B cell (primary cell): ENCODE results near the gene EMILIN3. TPM values are rescaled to one million over a fixed set of nuclear protein-coding genes. Genes with fewer than 3 reads are reported as not detected.

ENCODE experiments used
- ATAC-seq: fragments of 200-7000 bp; cut with Tn5 transposase; one replicate; pipeline ENCODE4 v1.10.0; 2021; ENCODE audit warnings: low read depth, mild to moderate bottlenecking, moderate number of reproducible peaks, moderate library complexity
- CTCF ChIA-PET: fragments of 350-600 bp; sonication (Branson Sonifier 250); formaldehyde crosslinking; loops from one replicate; lab custom pipeline; 2021; ENCODE audit warnings: antibody characterized with exemption, inconsistent platforms; lab: Charles Lee
- POLR2A ChIA-PET: fragments of 350-600 bp; sonication (Branson Sonifier 250); formaldehyde crosslinking; loops from one replicate; lab custom pipeline; 2021; ENCODE audit warnings: antibody characterized with exemption; lab: Charles Lee
- DNase-seq: peaks from one replicate; pipeline ENCODE4 v3.0.0; 2013
- H2AFZ ChIP-seq: 2 replicates; pipeline ENCODE4 v1.6.1; 2012; ENCODE audit warnings: mild to moderate bottlenecking, low read depth, low read length; ENCODE audit not compliant: insufficient read depth, poor library complexity, severe bottlenecking
- H3K27ac ChIP-seq, 2 donors: 1 replicate in 1 of 2; 2 replicates in 1 of 2; pipeline ENCODE4 v1.5.1; 2012 to 2013; ENCODE audit warnings: low read length in 2 of 2, mild to moderate bottlenecking in 2 of 2, moderate library complexity in 1 of 2
- H3K27me3 ChIP-seq, 4 experiments: fragments of 200-600 bp in 1 of 4; sonication (generic) in 1 of 4; replicated peaks in 1 of 4; 1 replicate in 2 of 4; 2 replicates in 2 of 4; pipeline versions ENCODE4 v1.6.1 to v1.7.0; 2013 to 2016; ENCODE audit warnings: low read length in 3 of 4, mild to moderate bottlenecking in 2 of 4, mixed read lengths in 1 of 4, moderate library complexity in 1 of 4; ENCODE audit not compliant: insufficient read depth in 4 of 4, control insufficient read depth in 3 of 4; ENCODE audit errors: control extremely low read depth in 1 of 4
- H3K36me3 ChIP-seq, 2 experiments: replicated peaks in 1 of 2; 1 replicate in 1 of 2; 2 replicates in 1 of 2; pipeline versions ENCODE4 v1.6.1 to v1.7.1; 2013; ENCODE audit warnings: low read length in 1 of 2; ENCODE audit not compliant: insufficient read depth in 2 of 2, control insufficient read depth in 1 of 2; ENCODE audit errors: control extremely low read depth in 1 of 2, extremely low read depth in 1 of 2
- H3K4me1 ChIP-seq, 2 donors: fragments of 200-600 bp in 1 of 2; sonication (generic) in 1 of 2; 1 replicate in 1 of 2; 2 replicates in 1 of 2; pipeline versions ENCODE4 v1.5.1 to v1.6.1; 2013 to 2017; ENCODE audit warnings: low read length in 2 of 2; ENCODE audit not compliant: control insufficient read depth in 2 of 2, insufficient read depth in 2 of 2
- H3K4me2 ChIP-seq: replicated peaks from 2 replicates; pipeline ENCODE3; 2012; ENCODE audit warnings: mild to moderate bottlenecking, low read depth, low read length; ENCODE audit not compliant: poor library complexity, severe bottlenecking
- H3K4me3 ChIP-seq, 5 experiments: fragments of 200-600 bp in 1 of 5; sonication (generic) in 1 of 5; 1 replicate in 3 of 5; 2 replicates in 2 of 5; pipeline versions ENCODE4 v1.5.1 to v1.7.0; 2011 to 2016; ENCODE audit warnings: low read length in 4 of 5, mild to moderate bottlenecking in 4 of 5, low read depth in 2 of 5, control low read depth in 1 of 5, moderate library complexity in 1 of 5; ENCODE audit not compliant: insufficient read depth in 1 of 5; ENCODE audit errors: control extremely low read depth in 1 of 5, extremely low read depth in 1 of 5
- H3K79me2 ChIP-seq: fragments of 200-600 bp; sonication (generic); one replicate; pipeline ENCODE4 v1.6.0; 2016; ENCODE audit warnings: low read length; ENCODE audit not compliant: control insufficient read depth, insufficient read depth
- H3K9ac ChIP-seq: fragments of 200-600 bp; sonication (generic); 2 replicates; pipeline ENCODE4 v1.6.1; 2017; ENCODE audit warnings: mild to moderate bottlenecking, low read length, moderate library complexity
- H3K9me3 ChIP-seq, 3 donors: one replicate each; pipeline versions ENCODE4 v1.6.1 to v1.7.1; 2013; ENCODE audit warnings: low read length in 2 of 3; ENCODE audit not compliant: control insufficient read depth in 2 of 3, insufficient read depth in 1 of 3; ENCODE audit errors: control extremely low read depth in 1 of 3
- H4K20me1 ChIP-seq: 2 replicates; pipeline ENCODE4 v1.6.0; 2012; ENCODE audit warnings: mild to moderate bottlenecking, low read length; ENCODE audit not compliant: insufficient read depth, control insufficient read depth, poor library complexity, severe bottlenecking
- H3K27ac Mint-ChIP-seq: one replicate; pipeline ENCODE4 v1.8.0; 2021; ENCODE audit warnings: mixed read lengths
- H3K27me3 Mint-ChIP-seq: one replicate; pipeline ENCODE4 v1.8.0; 2021; ENCODE audit warnings: mixed read lengths
- H3K4me1 Mint-ChIP-seq: one replicate; pipeline ENCODE4 v1.8.0; 2021; ENCODE audit warnings: mixed read lengths
- H3K4me3 Mint-ChIP-seq: one replicate; pipeline ENCODE4 v1.8.0; 2021; ENCODE audit warnings: mixed read lengths
- H3K9me3 Mint-ChIP-seq: one replicate; pipeline ENCODE4 v1.8.0; 2022; ENCODE audit warnings: mixed read lengths; ENCODE audit not compliant: insufficient read depth
- EZH2 ChIP-seq: IDR thresholded peaks from 2 replicates; pipeline ENCODE4 v1.6.1; 2012; ENCODE audit warnings: borderline replicate concordance, low read depth, mild to moderate bottlenecking, moderate library complexity, low read length; ENCODE audit not compliant: insufficient read depth, poor library complexity, severe bottlenecking
- WGBS: methylation state at CpG from one replicate; pipeline ENCODE4 v1.1.5; 2013; ENCODE audit warnings: missing lambda C conversion rate; ENCODE audit not compliant: insufficient coverage; 5-methylcytosine and 5-hydroxymethylcytosine counted together
- intact Hi-C: fragments of 100-400 bp; cut with micrococcal nuclease; formaldehyde crosslinking; loops from one replicate; pipeline ENCODE4 v1.10.0; 2022
- polyA plus RNA-seq: library from polyadenylated mRNA; depleted of rRNA; stranded (reverse); fragments of >200 nt; gene quantifications from 2 replicates; pipeline ENCODE4 v1.2.3, GENCODE V29; 2012
- total RNA-seq, 2 donors: library from RNA; stranded (reverse); fragments of 120-200 nt in 1 of 2; gene quantifications; 1 replicate in 1 of 2; 2 replicates in 1 of 2; pipeline versions ENCODE4 v1.2.3 to v1.2.4, GENCODE V29; 2013 to 2022
- TF ChIP-seq, protein P1 (sequence below): fragments of 200-600 bp; IDR thresholded peaks from one replicate; pipeline ENCODE4 v1.8.0; 2022; ENCODE audit warnings: antibody characterized with exemption, mild to moderate bottlenecking

EMILIN3 gene
- total and polyA plus RNA-seq, 2 donors (not counting 1 experiment from before 2014, with no cell fraction given), result not detected

DNA sequence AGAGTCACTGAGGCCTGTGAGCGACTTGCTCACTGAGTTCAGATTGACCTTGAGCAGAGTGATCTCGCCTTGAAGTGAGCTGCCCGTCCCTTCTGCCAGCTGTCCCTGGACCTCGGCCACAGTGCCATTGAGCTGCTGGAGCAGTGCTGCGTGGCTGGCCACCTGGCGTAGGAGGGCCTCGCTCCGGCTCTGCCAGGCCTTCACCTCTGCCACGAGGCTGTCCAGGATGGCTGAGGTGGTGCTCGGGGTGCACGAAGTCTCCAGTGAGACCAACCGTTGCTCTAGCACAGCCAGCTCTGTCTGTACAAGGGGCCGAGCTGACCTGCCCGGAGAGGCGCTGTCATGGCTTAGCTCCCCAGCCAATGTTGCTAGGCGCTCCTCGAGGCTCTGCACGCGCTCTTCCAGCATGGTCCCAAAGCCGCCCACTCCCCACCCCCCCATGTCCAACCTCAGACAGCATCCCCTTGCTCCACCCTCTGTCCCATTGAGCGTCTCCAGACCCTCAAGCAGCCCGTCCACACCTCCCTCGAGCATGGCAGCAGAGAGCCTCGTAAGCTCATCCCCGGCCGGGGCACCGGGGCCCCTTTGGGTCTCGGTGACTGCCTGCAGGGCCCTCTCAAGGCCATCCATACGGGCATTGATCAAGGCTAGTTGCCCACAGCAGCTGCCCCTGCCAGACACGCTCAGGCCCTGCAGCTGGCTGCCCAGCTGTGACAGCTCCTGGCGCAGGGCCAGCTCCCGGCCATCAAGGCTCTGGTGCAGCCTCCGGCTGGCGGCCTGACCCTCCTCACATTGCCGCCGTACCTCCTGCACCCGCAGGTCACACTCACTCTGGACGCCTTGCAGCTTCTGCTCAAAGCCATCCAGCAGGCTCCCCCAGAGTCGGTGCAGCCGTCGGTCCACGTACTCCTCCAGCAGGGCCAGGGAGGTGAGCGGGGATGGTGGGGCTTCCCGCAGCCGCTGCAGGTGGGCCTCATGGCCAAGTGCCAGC is 4.6 kb downstream of the EMILIN3 start:
- H3K9ac ChIP-seq, result no peak overlapping the region
- CTCF ChIA-PET, result no interaction called here
- no peaks in the 10 kb centered on the region for H3K4me1 Mint-ChIP-seq
- no peaks in the 10 kb centered on the region for H3K36me3 ChIP-seq
- H2AFZ ChIP-seq, result no peak overlapping the region
- DNase-seq (no peak), ATAC-seq (no peak)
- no peaks in the 10 kb centered on the region for H3K9me3 ChIP-seq
- H3K9me3 Mint-ChIP-seq, result no peaks in the 10 kb centered on the region
- WGBS, result 93% methylated on average over 45 of the region's 45 CpGs
- H3K27me3 ChIP-seq, result peaks cover 0 to 9% (median 2%) of the 10 kb centered on the region in 4 experiments
- no peak overlapping the region for H3K27ac ChIP-seq
- H4K20me1 ChIP-seq, result no peaks in the 10 kb centered on the region
- H3K4me2 ChIP-seq, result no peak overlapping the region
- H3K4me1 ChIP-seq, result no peaks in the 10 kb centered on the region
- H3K79me2 ChIP-seq, result no peaks in the 10 kb centered on the region
- POLR2A ChIA-PET, result interaction anchor here (0.6 kb wide), 1 partner anchor 175 kb away, joined by 8 read pairs; no protein-coding TSS in a partner anchor
- intact Hi-C loops, result no loop called here
- TF ChIP-seq, protein P1, sequence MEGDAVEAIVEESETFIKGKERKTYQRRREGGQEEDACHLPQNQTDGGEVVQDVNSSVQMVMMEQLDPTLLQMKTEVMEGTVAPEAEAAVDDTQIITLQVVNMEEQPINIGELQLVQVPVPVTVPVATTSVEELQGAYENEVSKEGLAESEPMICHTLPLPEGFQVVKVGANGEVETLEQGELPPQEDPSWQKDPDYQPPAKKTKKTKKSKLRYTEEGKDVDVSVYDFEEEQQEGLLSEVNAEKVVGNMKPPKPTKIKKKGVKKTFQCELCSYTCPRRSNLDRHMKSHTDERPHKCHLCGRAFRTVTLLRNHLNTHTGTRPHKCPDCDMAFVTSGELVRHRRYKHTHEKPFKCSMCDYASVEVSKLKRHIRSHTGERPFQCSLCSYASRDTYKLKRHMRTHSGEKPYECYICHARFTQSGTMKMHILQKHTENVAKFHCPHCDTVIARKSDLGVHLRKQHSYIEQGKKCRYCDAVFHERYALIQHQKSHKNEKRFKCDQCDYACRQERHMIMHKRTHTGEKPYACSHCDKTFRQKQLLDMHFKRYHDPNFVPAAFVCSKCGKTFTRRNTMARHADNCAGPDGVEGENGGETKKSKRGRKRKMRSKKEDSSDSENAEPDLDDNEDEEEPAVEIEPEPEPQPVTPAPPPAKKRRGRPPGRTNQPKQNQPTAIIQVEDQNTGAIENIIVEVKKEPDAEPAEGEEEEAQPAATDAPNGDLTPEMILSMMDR, result no peak
- no peak for TF ChIP-seq EZH2
- no peak overlapping the region for H3K27ac Mint-ChIP-seq
- H3K27me3 Mint-ChIP-seq, result peaks cover 13% of the 10 kb centered on the region
- no peak overlapping the region for H3K4me3 Mint-ChIP-seq
- H3K4me3 ChIP-seq, result no peak overlapping the region
